ENCODE data around the gene DENND10. TPM values are rescaled to one million over a fixed set of nuclear protein-coding genes. Genes with fewer than 3 reads are reported as not detected.

The DENND10 gene
- total RNA-seq, 2 experiments from 2014 or later = 52.4 to 57.1 TPM

DNA sequence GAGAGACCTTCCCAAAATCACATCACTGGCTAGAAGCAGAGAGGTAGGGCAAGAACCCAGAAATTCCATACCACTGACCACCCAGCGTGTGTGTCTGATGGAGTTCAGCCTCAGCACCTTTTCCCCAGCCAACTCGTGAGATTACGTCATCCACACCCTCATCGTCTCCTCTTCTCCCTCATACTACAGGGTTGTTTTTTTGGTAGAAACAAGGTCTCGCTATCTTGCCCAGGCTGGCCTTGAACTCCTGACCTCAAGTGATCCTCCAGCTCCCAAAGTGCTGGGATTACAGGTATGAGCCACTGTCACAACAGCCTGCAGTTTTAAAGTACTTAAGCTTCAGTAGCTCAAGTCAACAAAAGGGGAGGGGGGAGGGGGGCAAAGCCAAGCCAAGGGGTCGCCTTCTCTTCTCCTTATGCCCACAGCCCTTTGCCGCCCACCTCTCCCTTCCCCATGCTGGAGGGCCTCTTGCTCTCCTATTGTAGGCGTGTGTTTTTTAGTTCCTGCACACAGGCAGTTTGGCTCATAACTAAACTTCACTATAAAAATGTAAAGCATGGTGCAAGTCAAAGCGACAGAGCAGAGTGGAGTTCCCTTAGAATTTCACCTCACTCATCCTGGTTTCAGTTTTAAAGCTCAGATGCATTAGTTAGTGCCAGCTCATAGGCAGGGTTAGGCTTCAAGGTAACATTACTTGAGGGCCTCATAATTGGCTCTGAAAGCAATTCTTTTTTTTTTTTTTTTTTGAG, 79.9 kb downstream of the DENND10 start:
- H3K27me3 Mint-ChIP-seq = peaks cover 2% of the 10 kb centered on the region
- peaks cover 17% of the 10 kb centered on the region for H3K4me1 Mint-ChIP-seq
- H3K9me3 Mint-ChIP-seq = no peaks in the 10 kb centered on the region
- ChIA-PET POLR2A (interaction anchor here (0.6 to 1.3 kb wide), 4 partner anchors 17 to 104 kb away, joined by 4 to 5 read pairs (median 4); partner anchors contain the start of gene EIF3A), CTCF (interaction anchor here (0.7 kb wide), 1 partner anchor 26 kb away, joined by 3 read pairs; no protein-coding TSS in a partner anchor)
- no peak overlapping the region for H3K27ac Mint-ChIP-seq
- no peaks in the 10 kb centered on the region for H3K36me3 Mint-ChIP-seq (ENCODE audit: low read depth)
- DNase-seq = no peak
- no peak overlapping the region for H3K4me3 Mint-ChIP-seq

Other genes with a start within 250 kb of the DENND10 start
- under 1 TPM; 0.13 to 0.40 TPM for gene NANOS1, start 74.4 kb upstream of the DENND10 start, total RNA-seq
- 100 to 1,000 TPM; 129 to 130 TPM for gene EIF3A, start 23.3 kb upstream of the DENND10 start, total RNA-seq
- 10 to 100 TPM; 19.6 to 22.6 TPM for gene SFXN4, start 61.6 kb downstream of the DENND10 start, total RNA-seq
- 100 to 1,000 TPM; 115 to 117 TPM for gene PRDX3, start 74.7 kb downstream of the DENND10 start, total RNA-seq
- gene GRK5, start 103.5 kb downstream of the DENND10 start, total RNA-seq = 10 to 100 TPM; 29.8 to 30.6 TPM